ENCODE measurements around the gene B4GALNT2.
"Not testable (repeated sequence)": the region's sequence is repeated elsewhere in the genome, so short reads cannot be mapped to it uniquely, and the experiment has no call there.

Gene B4GALNT2

DNA sequence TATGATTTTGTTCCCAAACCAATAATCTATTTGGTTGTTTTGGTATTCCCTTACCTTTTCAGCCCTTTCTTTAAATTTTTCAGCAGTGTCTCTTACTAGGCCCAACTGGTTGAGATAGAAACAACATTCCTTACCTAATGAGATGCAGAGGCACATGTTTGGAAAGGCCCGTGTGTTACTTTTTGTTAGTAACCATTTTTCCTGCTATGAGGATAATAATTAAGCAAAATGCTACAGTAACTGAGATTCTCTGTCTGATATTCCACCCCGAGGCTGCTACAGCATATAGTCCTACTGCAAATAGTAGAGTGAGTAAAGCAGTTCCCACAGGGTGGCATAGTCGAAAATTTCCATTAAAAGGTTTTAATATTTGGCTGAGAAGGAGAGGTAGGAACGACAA lies 10.0 kb upstream of the B4GALNT2 start:
- no peaks in the 10 kb centered on the region for H3K4me1 ChIP-seq (ENCODE audit: control insufficient read depth, insufficient read depth, low read length)
- no peaks in the 10 kb centered on the region for H3K36me3 ChIP-seq (ENCODE audit: insufficient read depth, low read length)
- H3K27me3 ChIP-seq (ENCODE audit: control insufficient read depth, insufficient read depth, low read length) = peaks cover 32% of the 10 kb centered on the region
- H3K4me2 ChIP-seq (ENCODE audit: low read length) = no peak overlapping the region
- H3K9me3 ChIP-seq (replicated peaks; ENCODE audit: low read length) = no peaks in the 10 kb centered on the region
- no peak overlapping the region for H3K9ac ChIP-seq (ENCODE audit: low read depth, low read length)
- H3K4me3 ChIP-seq (ENCODE audit: low read length) = no peak overlapping the region

DNA sequence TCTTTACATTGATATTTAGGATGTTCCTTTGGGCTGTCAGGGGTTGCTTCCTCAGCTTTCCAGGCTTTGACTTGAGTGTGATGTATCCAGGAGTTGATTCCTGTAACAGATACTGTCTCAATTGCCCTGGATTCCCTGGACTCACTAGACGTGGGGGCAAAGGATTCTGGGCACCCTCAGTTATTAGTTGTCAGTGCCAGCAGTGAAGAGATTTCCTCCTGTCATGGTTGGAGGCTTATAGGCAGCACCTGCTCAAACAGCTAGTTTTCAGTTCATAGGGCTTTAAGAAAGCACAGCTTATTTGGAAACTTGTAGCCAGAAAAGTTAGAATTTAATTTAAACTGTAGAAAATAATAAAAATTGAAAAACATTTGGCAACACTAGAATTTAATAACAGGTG lies 9.5 kb upstream of the B4GALNT2 start:
- peaks cover 28% of the 10 kb centered on the region for H3K27me3 ChIP-seq (ENCODE audit: control insufficient read depth, insufficient read depth, low read length)

DNA sequence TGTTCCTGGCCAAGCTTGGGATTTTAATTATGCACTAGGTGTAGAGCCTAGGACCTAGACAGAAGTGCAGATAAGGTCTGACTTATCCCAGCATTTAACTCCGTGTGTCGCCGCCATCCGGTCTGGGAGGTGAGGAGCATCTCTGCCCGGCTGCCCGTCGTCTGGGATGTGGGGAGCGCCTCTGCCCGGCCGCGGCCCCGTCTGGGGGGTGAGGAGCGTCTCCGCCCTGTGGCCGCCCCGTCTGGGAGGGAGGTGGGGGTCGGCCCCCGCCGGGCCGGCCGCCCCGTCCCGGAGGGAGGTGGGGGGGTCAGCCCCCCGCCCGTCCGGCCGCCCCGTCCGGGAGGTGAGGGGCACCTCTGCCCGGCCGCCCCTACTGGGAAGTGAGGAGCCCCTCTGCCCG lies 7.1 kb upstream of the B4GALNT2 start:
- Histone ChIP-seq H3K27me3 (ENCODE audit: control insufficient read depth, insufficient read depth, low read length) (peaks cover 26% of the 10 kb centered on the region), H3K9me3 (replicated peaks; ENCODE audit: low read length) (peaks cover 7% of the 10 kb centered on the region), H3K4me2 (ENCODE audit: low read length) (no peak overlapping the region), H3K4me3 (ENCODE audit: low read length) (no peak overlapping the region), H3K9ac (ENCODE audit: low read depth, low read length) (no peak overlapping the region), H3K36me3 (ENCODE audit: insufficient read depth, low read length) (no peaks in the 10 kb centered on the region), H3K4me1 (ENCODE audit: control insufficient read depth, insufficient read depth, low read length) (no peaks in the 10 kb centered on the region)

More for the DNA sequence above, 9.5 kb upstream of the B4GALNT2 start:
- Histone ChIP-seq H3K36me3 (ENCODE audit: insufficient read depth, low read length) (no peaks in the 10 kb centered on the region), H3K4me3 (ENCODE audit: low read length) (no peak overlapping the region), H3K4me1 (ENCODE audit: control insufficient read depth, insufficient read depth, low read length) (no peaks in the 10 kb centered on the region), H3K9me3 (replicated peaks; ENCODE audit: low read length) (no peaks in the 10 kb centered on the region), H3K4me2 (ENCODE audit: low read length) (no peak overlapping the region), H3K9ac (ENCODE audit: low read depth, low read length) (no peak overlapping the region)

DNA sequence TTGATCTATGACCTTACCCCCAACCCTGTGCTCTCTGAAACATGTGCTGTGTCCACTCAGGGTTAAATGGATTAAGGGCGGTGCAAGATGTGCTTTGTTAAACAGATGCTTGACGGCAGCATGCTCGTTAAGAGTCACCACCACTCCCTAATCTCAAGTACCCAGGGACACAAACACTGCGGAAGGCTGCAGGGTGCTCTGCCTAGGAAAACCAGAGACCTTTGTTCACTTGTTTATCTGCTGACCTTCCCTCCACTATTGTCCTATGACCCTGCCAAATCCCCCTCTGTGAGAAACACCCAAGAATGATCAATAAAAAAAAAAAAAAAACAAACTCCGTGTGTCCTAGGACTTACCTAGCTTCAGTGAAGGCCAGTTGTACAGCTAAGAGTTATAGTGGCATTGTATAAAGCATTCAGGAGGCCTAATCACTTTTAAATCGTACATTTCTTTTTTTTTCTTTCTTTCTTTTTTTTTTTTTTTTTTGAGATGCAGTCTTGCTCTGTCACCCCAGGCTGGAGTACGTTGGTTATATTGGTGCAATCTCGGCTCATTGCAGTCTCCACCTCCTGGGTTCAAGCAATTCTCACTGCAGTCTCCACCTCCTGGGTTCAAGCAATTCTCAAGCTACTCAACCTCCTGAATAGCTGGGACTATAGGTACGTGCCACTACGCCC lies 6.2 kb upstream of the B4GALNT2 start:
- peaks cover 20% of the 10 kb centered on the region for H3K27me3 ChIP-seq (ENCODE audit: control insufficient read depth, insufficient read depth, low read length)
- not testable (repeated sequence) for H3K9me3 ChIP-seq (replicated peaks; ENCODE audit: low read length); H3K4me1 ChIP-seq (ENCODE audit: control insufficient read depth, insufficient read depth, low read length); H3K4me3 ChIP-seq (ENCODE audit: low read length); H3K36me3 ChIP-seq (ENCODE audit: insufficient read depth, low read length); H3K4me2 ChIP-seq (ENCODE audit: low read length); H3K9ac ChIP-seq (ENCODE audit: low read depth, low read length)

DNA sequence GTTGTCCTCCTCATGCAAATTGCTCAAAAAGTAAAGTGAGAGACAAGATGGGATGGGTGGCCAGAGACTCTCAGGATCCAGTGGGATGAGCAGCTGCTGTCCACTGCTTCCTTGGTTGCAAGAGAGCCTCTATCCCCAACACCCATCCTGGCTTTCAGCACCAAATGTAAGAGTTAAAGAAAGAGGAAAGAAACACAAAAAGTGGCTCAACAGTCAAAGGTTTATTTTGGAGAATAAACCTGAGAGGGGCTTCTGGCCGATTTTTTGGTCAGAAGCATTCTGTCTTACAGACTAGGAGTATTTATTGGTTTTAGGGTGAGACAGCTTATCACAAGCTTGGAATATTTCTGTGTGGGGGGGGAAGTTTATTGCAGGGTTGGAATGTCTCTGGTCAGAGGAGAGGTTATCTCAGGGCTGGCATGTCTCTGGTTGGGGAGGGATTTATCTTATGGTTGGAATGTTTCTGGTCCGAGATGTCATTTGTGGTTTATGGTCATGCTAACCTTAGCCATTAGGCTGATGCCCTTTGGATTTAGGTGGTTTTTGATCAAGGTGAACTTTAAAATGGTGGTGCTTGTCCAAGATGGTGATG lies 3.1 kb upstream of the B4GALNT2 start:
- peaks cover 29% of the 10 kb centered on the region for H3K27me3 ChIP-seq (ENCODE audit: control insufficient read depth, insufficient read depth, low read length)
- H3K9ac ChIP-seq (ENCODE audit: low read depth, low read length); H3K4me1 ChIP-seq (ENCODE audit: control insufficient read depth, insufficient read depth, low read length); H3K4me3 ChIP-seq (ENCODE audit: low read length); H3K36me3 ChIP-seq (ENCODE audit: insufficient read depth, low read length); H3K9me3 ChIP-seq (replicated peaks; ENCODE audit: low read length); H3K4me2 ChIP-seq (ENCODE audit: low read length): not testable (repeated sequence)

DNA sequence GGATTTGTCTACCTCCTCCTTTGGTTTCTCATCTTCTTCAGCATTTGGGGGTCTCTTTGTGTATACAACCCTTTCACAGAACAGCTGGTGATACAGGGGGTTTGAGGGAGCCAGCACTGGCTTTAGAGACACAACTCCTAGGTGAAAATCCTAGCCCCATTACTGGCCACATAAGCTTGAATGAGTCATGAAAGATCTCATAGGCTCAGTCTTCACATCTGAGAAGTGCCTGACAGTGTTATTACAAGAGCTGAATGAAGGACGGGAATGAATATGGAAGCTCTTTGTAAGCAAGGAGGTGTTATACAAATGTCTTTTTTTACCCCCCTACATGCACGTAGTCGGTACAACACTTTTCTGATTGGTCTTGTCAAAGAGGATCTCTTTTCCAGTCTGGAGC lies 1.7 kb upstream of the B4GALNT2 start:
- H3K4me2 ChIP-seq (ENCODE audit: low read length) = no peak overlapping the region
- no peak overlapping the region for H3K4me3 ChIP-seq (ENCODE audit: low read length)
- H3K4me1 ChIP-seq (ENCODE audit: control insufficient read depth, insufficient read depth, low read length) = peaks cover 9% of the 10 kb centered on the region
- peaks cover 29% of the 10 kb centered on the region for H3K27me3 ChIP-seq (ENCODE audit: control insufficient read depth, insufficient read depth, low read length)
- H3K9me3 ChIP-seq (replicated peaks; ENCODE audit: low read length) = peaks cover 7% of the 10 kb centered on the region
- no peak overlapping the region for H3K9ac ChIP-seq (ENCODE audit: low read depth, low read length)
- no peaks in the 10 kb centered on the region for H3K36me3 ChIP-seq (ENCODE audit: insufficient read depth, low read length)

DNA sequence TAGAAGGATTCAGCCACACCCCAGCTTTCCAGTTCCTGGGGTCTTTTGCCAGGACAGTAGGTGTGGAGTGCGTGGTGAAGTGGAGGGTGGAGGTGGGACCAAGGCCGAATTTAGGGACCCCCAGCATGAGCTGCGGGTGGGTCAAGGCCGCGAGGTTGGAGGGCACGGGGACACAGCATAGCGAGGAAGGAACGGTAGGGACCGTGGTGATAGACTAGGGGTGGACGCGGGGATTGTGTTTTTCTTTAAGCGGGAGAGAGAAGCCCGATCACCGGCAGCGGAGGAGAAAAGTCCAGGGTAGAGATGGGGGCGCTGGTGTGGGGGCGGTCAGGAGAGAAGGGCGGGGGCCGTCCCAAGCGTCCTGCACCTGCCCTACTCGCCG lies 261 bp upstream of the B4GALNT2 start:
- no peak overlapping the region for H3K9ac ChIP-seq (ENCODE audit: low read depth, low read length)
- peaks cover 29% of the 10 kb centered on the region for H3K27me3 ChIP-seq (ENCODE audit: control insufficient read depth, insufficient read depth, low read length)
- H3K9me3 ChIP-seq (replicated peaks; ENCODE audit: low read length) = peaks cover 7% of the 10 kb centered on the region
- H3K4me1 ChIP-seq (ENCODE audit: control insufficient read depth, insufficient read depth, low read length) = peaks cover 9% of the 10 kb centered on the region
- H3K36me3 ChIP-seq (ENCODE audit: insufficient read depth, low read length) = no peaks in the 10 kb centered on the region
- H3K4me3 ChIP-seq (ENCODE audit: low read length) = peak overlapping the region; percentile 69
- peak overlapping the region; percentile 91 for H3K4me2 ChIP-seq (ENCODE audit: low read length)

DNA sequence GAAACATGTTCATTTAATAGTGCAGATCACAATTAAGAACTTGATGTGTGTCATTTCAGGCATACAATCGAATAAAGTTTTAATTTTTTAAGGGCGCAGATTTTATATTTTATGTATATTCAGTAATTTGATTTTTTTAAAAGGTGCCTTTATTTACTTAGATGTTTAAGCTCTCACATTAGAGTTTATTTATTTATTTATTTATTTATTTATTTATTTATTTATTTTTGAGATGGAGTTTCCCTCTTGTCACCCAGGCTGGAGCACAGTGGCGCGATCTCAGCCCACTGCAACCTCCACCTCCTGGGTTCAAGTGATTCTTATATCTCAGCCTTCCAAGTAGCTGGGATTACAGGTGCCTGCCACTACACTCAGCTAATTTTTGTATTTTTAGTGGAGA lies 3.8 kb downstream of the B4GALNT2 start:
- no peak overlapping the region for H3K4me2 ChIP-seq (ENCODE audit: low read length)
- peaks cover 21% of the 10 kb centered on the region for H3K27me3 ChIP-seq (ENCODE audit: control insufficient read depth, insufficient read depth, low read length)
- H3K4me1 ChIP-seq (ENCODE audit: control insufficient read depth, insufficient read depth, low read length) = peaks cover 9% of the 10 kb centered on the region
- H3K4me3 ChIP-seq (ENCODE audit: low read length) = no peak overlapping the region
- no peaks in the 10 kb centered on the region for H3K9me3 ChIP-seq (replicated peaks; ENCODE audit: low read length)
- no peaks in the 10 kb centered on the region for H3K36me3 ChIP-seq (ENCODE audit: insufficient read depth, low read length)
- no peak overlapping the region for H3K9ac ChIP-seq (ENCODE audit: low read depth, low read length)

DNA sequence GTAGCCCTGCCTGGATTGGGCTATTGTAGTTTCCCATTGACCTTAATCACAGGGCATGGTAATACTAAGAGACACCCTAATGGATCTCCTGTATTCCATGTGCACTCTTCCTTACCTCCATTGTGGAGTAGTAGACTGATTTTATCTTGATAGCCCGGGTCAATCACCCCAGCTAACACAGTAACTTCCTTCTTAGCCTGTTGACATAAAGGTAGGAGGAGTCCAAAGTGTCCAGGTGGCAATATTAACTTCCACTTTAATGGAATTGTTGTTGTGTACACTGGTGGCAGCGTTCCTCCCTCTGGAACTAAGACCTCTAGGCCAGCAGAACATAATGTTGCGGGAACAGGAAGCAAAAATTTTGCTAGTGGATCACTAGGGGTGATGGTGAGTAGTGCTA lies 13.1 kb downstream of the B4GALNT2 start:
- not testable (repeated sequence) for H3K4me2 ChIP-seq (ENCODE audit: low read length); H3K9ac ChIP-seq (ENCODE audit: low read depth, low read length); H3K36me3 ChIP-seq (ENCODE audit: insufficient read depth, low read length); H3K4me3 ChIP-seq (ENCODE audit: low read length); H3K9me3 ChIP-seq (replicated peaks; ENCODE audit: low read length); H3K27me3 ChIP-seq (ENCODE audit: control insufficient read depth, insufficient read depth, low read length)
- peaks cover 12% of the 10 kb centered on the region for H3K4me1 ChIP-seq (ENCODE audit: control insufficient read depth, insufficient read depth, low read length)

DNA sequence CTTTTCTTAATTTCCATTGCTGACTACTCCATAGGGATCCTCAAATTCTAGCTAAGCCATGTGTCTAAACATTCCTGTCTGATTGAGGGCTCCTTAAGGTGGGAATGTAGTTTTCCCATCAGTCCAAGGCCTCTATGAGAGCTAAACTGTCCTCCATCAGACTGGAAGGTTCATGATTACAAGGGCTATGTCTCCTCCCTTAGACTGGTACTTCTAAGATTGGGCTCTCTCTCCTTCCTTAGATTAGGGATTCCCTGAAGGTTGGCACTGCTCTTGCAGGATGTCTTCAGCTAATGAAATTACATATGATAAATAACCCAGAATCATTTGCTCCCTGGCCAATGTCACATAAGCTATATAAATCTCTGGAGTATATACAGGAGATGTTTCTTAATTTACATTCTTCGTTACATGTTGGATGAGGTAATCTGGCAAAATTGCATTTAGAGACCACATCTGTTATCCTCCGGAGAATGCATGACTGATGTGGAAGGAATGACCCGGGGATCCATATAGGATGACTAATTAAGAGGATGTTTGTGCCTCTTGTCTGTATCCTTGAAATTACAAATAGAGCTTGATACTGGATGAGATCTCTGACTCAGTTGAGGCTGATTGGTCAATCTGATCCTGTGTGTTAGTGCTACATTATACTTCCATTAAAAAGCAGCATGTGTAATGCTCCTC lies 14.2 kb downstream of the B4GALNT2 start:
- Histone ChIP-seq H3K4me1 (ENCODE audit: control insufficient read depth, insufficient read depth, low read length) (peaks cover 12% of the 10 kb centered on the region), H3K4me2 (ENCODE audit: low read length) (peak overlapping the region; percentile 2), H3K9ac (ENCODE audit: low read depth, low read length) (peak overlapping the region; percentile 1), H3K27me3 (ENCODE audit: control insufficient read depth, insufficient read depth, low read length) (peaks cover 3% of the 10 kb centered on the region), H3K4me3 (ENCODE audit: low read length) (no peak overlapping the region), H3K36me3 (ENCODE audit: insufficient read depth, low read length) (no peaks in the 10 kb centered on the region), H3K9me3 (replicated peaks; ENCODE audit: low read length) (no peaks in the 10 kb centered on the region)

DNA sequence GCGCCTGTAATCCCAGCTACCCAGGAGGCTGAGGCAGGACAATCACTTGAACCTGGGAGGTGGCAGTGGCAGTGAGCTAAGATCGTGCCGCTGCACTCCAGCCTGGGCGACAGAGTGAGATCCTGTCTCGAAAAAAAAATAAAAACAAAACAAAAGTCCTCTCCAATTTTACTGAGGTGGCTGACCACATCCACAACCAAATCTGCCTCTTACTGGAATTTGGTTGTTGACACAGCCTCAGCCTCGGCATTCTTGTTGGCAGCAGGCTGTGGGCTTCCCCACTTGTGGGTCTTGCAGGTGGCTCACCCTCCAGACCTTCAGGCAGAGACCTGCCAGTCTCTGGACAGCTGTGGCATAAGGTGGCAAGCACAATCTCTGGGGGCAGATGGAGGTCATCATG lies 15.6 kb downstream of the B4GALNT2 start:
- no peaks in the 10 kb centered on the region for H3K36me3 ChIP-seq (ENCODE audit: insufficient read depth, low read length)

DNA sequence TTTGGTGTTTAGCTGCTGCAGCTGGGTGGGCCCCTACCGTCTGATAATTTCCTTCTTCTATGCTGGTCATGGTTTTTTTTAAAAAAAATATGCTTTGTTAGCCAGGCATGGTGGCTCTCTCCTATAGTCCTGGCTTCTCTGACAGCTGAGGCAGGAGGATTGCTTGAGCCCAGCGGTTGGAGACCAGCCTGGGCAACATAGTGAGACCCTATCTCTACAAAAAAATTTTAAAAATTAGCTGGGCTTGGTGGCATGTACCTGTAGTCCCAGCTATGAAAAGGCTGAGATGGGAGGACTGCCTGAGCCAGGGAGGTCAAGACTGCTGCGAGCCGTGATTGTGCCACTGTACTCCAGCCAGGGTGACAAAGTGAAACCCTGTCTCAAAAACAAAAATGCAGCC lies 19.4 kb downstream of the B4GALNT2 start:
- Histone ChIP-seq H3K27me3 (ENCODE audit: control insufficient read depth, insufficient read depth, low read length) (peaks cover 15% of the 10 kb centered on the region), H3K36me3 (ENCODE audit: insufficient read depth, low read length) (no peaks in the 10 kb centered on the region), H3K9me3 (replicated peaks; ENCODE audit: low read length) (no peaks in the 10 kb centered on the region), H3K9ac (ENCODE audit: low read depth, low read length) (no peak overlapping the region), H3K4me3 (ENCODE audit: low read length) (no peak overlapping the region), H3K4me1 (ENCODE audit: control insufficient read depth, insufficient read depth, low read length) (peaks cover 6% of the 10 kb centered on the region), H3K4me2 (ENCODE audit: low read length) (no peak overlapping the region)

More for the DNA sequence above, 15.6 kb downstream of the B4GALNT2 start:
- Histone ChIP-seq H3K4me3 (ENCODE audit: low read length) (no peak overlapping the region), H3K27me3 (ENCODE audit: control insufficient read depth, insufficient read depth, low read length) (no peaks in the 10 kb centered on the region), H3K4me1 (ENCODE audit: control insufficient read depth, insufficient read depth, low read length) (peaks cover 12% of the 10 kb centered on the region), H3K4me2 (ENCODE audit: low read length) (no peak overlapping the region), H3K9me3 (replicated peaks; ENCODE audit: low read length) (no peaks in the 10 kb centered on the region), H3K9ac (ENCODE audit: low read depth, low read length) (no peak overlapping the region)

Data from skeletal muscle satellite cell (primary cell).